A549 (cell line): ENCODE results near the gene ABHD12B. TPM values are rescaled to one million over a fixed set of nuclear protein-coding genes. Genes with fewer than 3 reads are reported as not detected.

Experiments used
- ATAC-seq, 2 experiments: fragments of 200-7000 bp in 1 of 2; fragments of >200 bp in 1 of 2; cut with Nextera tagmentation in 1 of 2; cut with Tn5 transposase in 1 of 2; 3 replicates each; pipeline versions ENCODE4 v1.8.0 to v1.9.1; 2018 to 2020; ENCODE audit warnings: mild to moderate bottlenecking in 1 of 2, moderate library complexity in 1 of 2
- CTCF ChIA-PET: fragments of 300-600 bp; sonication (Branson Sonifier 250); formaldehyde crosslinking; extraction: SDS; loops from one replicate; lab custom pipeline; 2021; ENCODE audit warnings: antibody characterized with exemption, inconsistent platforms; lab: Yijun Ruan, JAX
- POLR2A ChIA-PET: fragments of 350-600 bp; formaldehyde crosslinking; extraction: SDS; loops from one replicate; lab custom pipeline; 2021; ENCODE audit warnings: antibody characterized with exemption, inconsistent platforms; lab: Yijun Ruan, JAX
- DNase-seq, 2 experiments: peaks; one replicate each; pipeline versions ENCODE4 v3.0.0 to v3.0.0-alpha.2; 2011 to 2016; ENCODE audit warnings: low read depth in 1 of 2, low spot score in 1 of 2
- FAIRE-seq: peaks from 2 replicates; lab custom pipeline; 2011; peaks lifted over from hg19 to GRCh38; lab: Jason Lieb, UNC
- H3K27ac ChIP-seq, 2 experiments: fragments of >200 bp; sonication (Bioruptor Twin); formaldehyde crosslinking; 3 replicates each; pipeline ENCODE4 v1.5.1; 2016 to 2017
- H3K4me1 ChIP-seq: fragments of >200 bp; sonication (Bioruptor Twin); formaldehyde crosslinking; 3 replicates; pipeline ENCODE4 v1.6.1; 2016
- H3K4me2 ChIP-seq: fragments of >200 bp; sonication (Bioruptor Twin); formaldehyde crosslinking; 3 replicates; pipeline ENCODE4 v1.6.1; 2016
- H3K4me3 ChIP-seq: fragments of >200 bp; sonication (Bioruptor Twin); formaldehyde crosslinking; 3 replicates; pipeline ENCODE4 v1.5.1; 2016
- H3K9me3 ChIP-seq: fragments of >200 bp; sonication (Bioruptor Twin); formaldehyde crosslinking; 3 replicates; pipeline ENCODE4 v1.6.1; 2016
- BCL3 ChIP-seq: fragments of >200 bp; sonication (Bioruptor Twin); formaldehyde crosslinking; IDR thresholded peaks from 3 replicates; pipeline ENCODE4 v1.6.1; 2016
- CBX8 ChIP-seq: fragments of 200-600 bp; sonication (generic); IDR thresholded peaks from 2 replicates; pipeline ENCODE4 v1.6.1; 2016
- CEBPB ChIP-seq, 2 experiments: fragments of >200 bp in 1 of 2; sonication (Bioruptor Twin) in 1 of 2; formaldehyde crosslinking in 1 of 2; IDR thresholded peaks; 2 replicates each; pipeline ENCODE4 v1.6.1; 2012 to 2016
- EHF ChIP-seq: fragments of 250-450 bp; sonication (Bioruptor Pico); IDR thresholded peaks from 2 replicates; pipeline ENCODE4 v1.5.0; 2020; ENCODE audit warnings: mild to moderate bottlenecking
- EHMT2 ChIP-seq: fragments of 200-600 bp; sonication (generic); IDR thresholded peaks from 2 replicates; pipeline ENCODE4 v1.6.1; 2016; ENCODE audit warnings: antibody characterized with exemption, low read depth, mild to moderate bottlenecking, moderate library complexity
- FOSB ChIP-seq: fragments of 250-450 bp; sonication (Bioruptor Pico); IDR thresholded peaks from 2 replicates; pipeline ENCODE4 v1.5.0; 2020; ENCODE audit warnings: mild to moderate bottlenecking, moderate library complexity
- FOSL2 ChIP-seq, 2 experiments: fragments of 450-650 bp in 1 of 2; fragments of >200 bp in 1 of 2; sonication (Bioruptor Twin) in 1 of 2; formaldehyde crosslinking; IDR thresholded peaks; 2 replicates each; pipeline versions ENCODE4 v1.5.0 to v1.6.1; 2016 to 2020; ENCODE audit warnings: mild to moderate bottlenecking in 1 of 2, moderate library complexity in 1 of 2
- GATA3 ChIP-seq: IDR thresholded peaks from 2 replicates; pipeline ENCODE4 v1.6.1; 2012; ENCODE audit warnings: borderline replicate concordance
- HDAC2 ChIP-seq: fragments of 200-600 bp; sonication (generic); IDR thresholded peaks from 2 replicates; pipeline ENCODE4 v1.6.1; 2016
- HEYL ChIP-seq: fragments of 250-450 bp; sonication (Bioruptor Pico); IDR thresholded peaks from 2 replicates; pipeline ENCODE4 v1.8.0; 2021; ENCODE audit warnings: mild to moderate bottlenecking, moderate library complexity
- HOXA7 ChIP-seq: fragments of 250-450 bp; sonication (Bioruptor Pico); IDR thresholded peaks from 2 replicates; pipeline ENCODE4 v1.5.0; 2020; ENCODE audit warnings: mild to moderate bottlenecking, moderate library complexity
- HOXB5 ChIP-seq: fragments of 250-450 bp; sonication (Bioruptor Pico); IDR thresholded peaks from 2 replicates; pipeline ENCODE4 v1.5.0; 2020; ENCODE audit warnings: mild to moderate bottlenecking, moderate library complexity
- JUN ChIP-seq, 2 experiments: fragments of >200 bp; sonication (Bioruptor Twin); formaldehyde crosslinking; IDR thresholded peaks; 2 replicates in 1 of 2; 3 replicates in 1 of 2; pipeline ENCODE4 v1.6.1; 2016 to 2017
- MYC ChIP-seq: IDR thresholded peaks from 2 replicates; pipeline ENCODE4 v1.6.1; 2012; ENCODE audit warnings: mild to moderate bottlenecking, inconsistent platforms, low read length, improper control_type of control experiment, borderline replicate concordance
- RARB ChIP-seq: fragments of 250-450 bp; sonication (Bioruptor Pico); IDR thresholded peaks from 2 replicates; pipeline ENCODE4 v1.8.0; 2021; ENCODE audit warnings: mild to moderate bottlenecking, moderate library complexity
- RCOR1 ChIP-seq: fragments of 150-350 bp; IDR thresholded peaks from 2 replicates; pipeline ENCODE4 v1.6.1; 2014; ENCODE audit warnings: antibody characterized with exemption, low read length, low read depth
- REST ChIP-seq: fragments of 200-600 bp; sonication (generic); IDR thresholded peaks from 2 replicates; pipeline ENCODE4 v1.6.1; 2016; ENCODE audit warnings: antibody characterized with exemption, mild to moderate bottlenecking, moderate library complexity
- RFX5 ChIP-seq: fragments of 450-650 bp; IDR thresholded peaks from 2 replicates; pipeline ENCODE4 v1.7.1; 2014; ENCODE audit warnings: antibody characterized with exemption, mild to moderate bottlenecking, moderate library complexity
- RNF2 ChIP-seq: fragments of 200-600 bp; sonication (generic); IDR thresholded peaks from 2 replicates; pipeline ENCODE4 v1.6.1; 2016; ENCODE audit warnings: low read depth, mild to moderate bottlenecking, antibody characterized with exemption, moderate library complexity, borderline replicate concordance
- SMC3 ChIP-seq: fragments of >200 bp; sonication (Bioruptor Twin); formaldehyde crosslinking; IDR thresholded peaks from 3 replicates; pipeline ENCODE4 v1.6.1; 2018; ENCODE audit warnings: inconsistent platforms
- ZFP36 ChIP-seq: fragments of 450-650 bp; IDR thresholded peaks from 2 replicates; pipeline ENCODE4 v1.6.1; 2014; ENCODE audit warnings: borderline replicate concordance; ENCODE audit not compliant: partially characterized antibody
- ZNF302 ChIP-seq: fragments of 250-450 bp; sonication (Bioruptor Pico); IDR thresholded peaks from 2 replicates; pipeline ENCODE4 v1.9.0; 2021; ENCODE audit warnings: inconsistent platforms, mild to moderate bottlenecking, moderate library complexity
- WGBS: methylation state at CpG from one replicate; pipeline ENCODE4 v1.1.6; 2017; ENCODE audit errors: missing lambda C conversion rate; 5-methylcytosine and 5-hydroxymethylcytosine counted together
- polyA plus RNA-seq, 4 experiments: library from polyadenylated mRNA; depleted of rRNA in 3 of 4; stranded (reverse); fragments of >200 nt; fragmentation: RNase III in 1 of 4; extraction: RNeasy Plus Mini Kit Qiagen cat#74134 plus additional on column Dnase treatment in 1 of 4; gene quantifications; 2 replicates in 3 of 4; 3 replicates in 1 of 4; pipeline ENCODE4 v1.2.3, GENCODE V29; 2011 to 2017
- TF ChIP-seq, protein P1 (sequence below): fragments of >200 bp; sonication (Bioruptor Twin); formaldehyde crosslinking; IDR thresholded peaks from 2 replicates; pipeline ENCODE4 v1.6.1; 2016
- TF ChIP-seq, protein P2 (sequence below): fragments of >200 bp; sonication (Bioruptor Twin); formaldehyde crosslinking; IDR thresholded peaks from 3 replicates; pipeline ENCODE4 v1.5.1; 2016
- TF ChIP-seq, protein P3 (sequence below): IDR thresholded peaks from 2 replicates; pipeline ENCODE4 v1.6.1; 2012

The ABHD12B gene
- polyA plus RNA-seq, 2 of the 4 experiments (the other 2 are of a cell fraction) = not detected

DNA sequence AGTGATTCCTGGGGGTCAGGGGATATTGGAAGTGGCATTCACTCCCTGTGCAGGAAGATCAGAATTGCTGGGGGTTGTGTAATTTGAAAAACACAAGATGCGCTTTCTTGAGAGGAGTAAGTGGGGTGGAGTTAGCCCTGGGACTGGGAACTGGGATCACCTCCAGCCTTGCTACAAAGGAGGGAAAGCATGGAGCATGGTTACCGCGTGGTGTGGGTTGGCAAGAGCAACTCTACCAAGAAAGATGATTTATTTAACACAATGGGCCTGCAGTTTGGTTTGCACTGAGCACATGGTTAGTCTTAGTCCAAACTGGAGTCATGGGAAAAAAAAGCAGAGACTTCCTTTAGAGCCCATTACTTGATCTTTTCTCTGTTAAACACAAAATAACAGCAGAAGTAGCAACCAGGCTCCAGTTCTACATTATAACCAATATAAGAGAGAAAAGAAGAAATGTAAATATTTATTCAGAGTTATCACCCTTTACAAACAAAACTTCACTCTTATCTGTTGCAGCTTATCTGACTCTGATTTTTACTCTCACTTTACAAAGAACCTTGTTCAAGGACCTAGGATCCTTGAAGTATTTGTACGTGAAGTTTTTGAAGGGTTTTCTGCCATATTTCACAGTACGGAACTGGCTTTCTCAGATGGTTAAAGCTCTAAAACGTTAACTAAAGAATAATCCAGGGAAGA, 38.8 kb upstream of the ABHD12B start:
- 85% methylated on average over 6 of the region's 6 CpGs for WGBS
- CTCF ChIA-PET = interaction anchor here (7.9 kb wide), 1 partner anchor 26 kb away, joined by 57 read pairs; no protein-coding TSS in a partner anchor
- POLR2A ChIA-PET = no interaction called here
- DNase-seq = no peak
- no peak for FAIRE-seq
- TF ChIP-seq GATA3 (no peak), RCOR1 (no peak), SMC3 (no peak), CEBPB (IDR thresholded peaks at IDR 0.05) (no peak), RARB (CRISPR knock-in tag) (no peak), RFX5 (no peak), ZNF302 (no peak), ZFP36 (no peak), RNF2 (no peak), HEYL (no peak), EHF (CRISPR knock-in tag) (no peak), BCL3 (no peak), CBX8 (no peak), FOSL2 (IDR thresholded peaks at IDR 0.05) (no peak), FOSL2 (CRISPR knock-in tag; IDR thresholded peaks at IDR 0.05) (no peak), HOXA7 (no peak), MYC (no peak), FOSB (CRISPR knock-in tag) (no peak), JUN (IDR thresholded peaks at IDR 0.05) (no peak)
- TF ChIP-seq, protein P1, sequence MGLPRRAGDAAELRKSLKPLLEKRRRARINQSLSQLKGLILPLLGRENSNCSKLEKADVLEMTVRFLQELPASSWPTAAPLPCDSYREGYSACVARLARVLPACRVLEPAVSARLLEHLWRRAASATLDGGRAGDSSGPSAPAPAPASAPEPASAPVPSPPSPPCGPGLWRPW = no peak
- TF ChIP-seq, protein P2, sequence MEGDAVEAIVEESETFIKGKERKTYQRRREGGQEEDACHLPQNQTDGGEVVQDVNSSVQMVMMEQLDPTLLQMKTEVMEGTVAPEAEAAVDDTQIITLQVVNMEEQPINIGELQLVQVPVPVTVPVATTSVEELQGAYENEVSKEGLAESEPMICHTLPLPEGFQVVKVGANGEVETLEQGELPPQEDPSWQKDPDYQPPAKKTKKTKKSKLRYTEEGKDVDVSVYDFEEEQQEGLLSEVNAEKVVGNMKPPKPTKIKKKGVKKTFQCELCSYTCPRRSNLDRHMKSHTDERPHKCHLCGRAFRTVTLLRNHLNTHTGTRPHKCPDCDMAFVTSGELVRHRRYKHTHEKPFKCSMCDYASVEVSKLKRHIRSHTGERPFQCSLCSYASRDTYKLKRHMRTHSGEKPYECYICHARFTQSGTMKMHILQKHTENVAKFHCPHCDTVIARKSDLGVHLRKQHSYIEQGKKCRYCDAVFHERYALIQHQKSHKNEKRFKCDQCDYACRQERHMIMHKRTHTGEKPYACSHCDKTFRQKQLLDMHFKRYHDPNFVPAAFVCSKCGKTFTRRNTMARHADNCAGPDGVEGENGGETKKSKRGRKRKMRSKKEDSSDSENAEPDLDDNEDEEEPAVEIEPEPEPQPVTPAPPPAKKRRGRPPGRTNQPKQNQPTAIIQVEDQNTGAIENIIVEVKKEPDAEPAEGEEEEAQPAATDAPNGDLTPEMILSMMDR = no peak
- H3K27ac ChIP-seq = no peak overlapping the region
- H3K4me1 ChIP-seq = peaks cover 16% of the 10 kb centered on the region; the same call in 2 of the 3 replicates
- H3K9me3 ChIP-seq = no peaks in the 10 kb centered on the region
- no peak overlapping the region for H3K4me2 ChIP-seq
- ATAC-seq = no peak
- no peak overlapping the region for H3K4me3 ChIP-seq

GRCh38 chr14:50834802-50835276, 37.0 kb upstream of the ABHD12B start:
- no peak overlapping the region for H3K4me3 ChIP-seq
- no peak for DNase-seq
- no peak for FAIRE-seq
- H3K27ac ChIP-seq = no peak overlapping the region
- POLR2A ChIA-PET = no interaction called here
- 52% methylated on average over 5 of the region's 5 CpGs for WGBS
- peaks cover 4% of the 10 kb centered on the region; the same call in 2 of the 3 replicates for H3K4me1 ChIP-seq
- ATAC-seq = no peak
- no peak overlapping the region for H3K4me2 ChIP-seq
- TF ChIP-seq, protein P1 = no peak
- TF ChIP-seq HDAC2 = no peak
- TF ChIP-seq, protein P3, sequence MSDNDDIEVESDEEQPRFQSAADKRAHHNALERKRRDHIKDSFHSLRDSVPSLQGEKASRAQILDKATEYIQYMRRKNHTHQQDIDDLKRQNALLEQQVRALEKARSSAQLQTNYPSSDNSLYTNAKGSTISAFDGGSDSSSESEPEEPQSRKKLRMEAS = no peak
- no peak for TF ChIP-seq REST
- TF ChIP-seq EHMT2 = no peak
- TF ChIP-seq HOXB5 (CRISPR knock-in tag) = no peak
- TF ChIP-seq, all 56 proteins: peak for 0
- CTCF ChIA-PET = interaction anchor here (1.1 kb wide), 1 partner anchor 48 kb away, joined by 3 read pairs; no protein-coding TSS in a partner anchor
- no peaks in the 10 kb centered on the region for H3K9me3 ChIP-seq
